Measurements from ENCODE around the gene TTC16.
A peak's percentile ranks its signal among the peaks of the same experiment; 100 is the strongest.
"Not testable (repeated sequence)": the region's sequence is repeated elsewhere in the genome, so short reads cannot be mapped to it uniquely, and the experiment has no call there.

The TTC16 gene

DNA sequence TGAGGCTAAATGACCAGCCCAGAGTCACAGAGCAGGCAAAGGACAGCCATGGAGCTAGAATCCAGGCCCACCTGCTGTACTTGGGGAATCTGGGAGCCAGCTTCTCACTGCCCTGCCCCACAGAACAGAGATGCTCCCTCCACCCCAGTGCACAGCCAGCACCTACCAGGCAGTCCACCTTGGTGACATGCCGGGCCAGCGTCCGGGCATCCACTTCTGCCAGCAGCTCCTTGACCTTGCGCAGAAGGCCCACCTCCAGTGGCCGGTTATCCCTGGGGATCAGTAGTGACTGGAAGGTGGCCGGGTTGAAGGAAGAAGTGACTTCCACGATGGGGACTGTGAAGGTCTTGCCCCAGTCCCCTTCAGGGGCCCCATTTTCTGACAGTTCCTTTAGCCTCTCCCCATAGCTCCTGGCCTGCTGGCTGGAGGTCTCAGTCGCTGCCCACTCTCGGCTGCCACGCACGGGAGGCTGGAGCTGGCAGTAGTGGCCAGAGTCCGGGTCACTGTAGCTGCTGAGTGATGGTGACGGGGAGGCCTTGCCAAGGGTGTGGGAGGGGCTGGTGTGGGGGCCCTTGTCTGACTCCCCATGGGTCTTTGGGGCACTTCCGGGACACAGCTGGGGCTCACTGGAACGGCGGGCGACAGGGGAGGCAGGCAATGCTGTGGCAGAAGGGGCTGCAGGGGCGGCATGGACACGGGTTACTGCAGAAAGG, 28.7 kb downstream of the TTC16 start:
- DNase-seq: no peak

DNA sequence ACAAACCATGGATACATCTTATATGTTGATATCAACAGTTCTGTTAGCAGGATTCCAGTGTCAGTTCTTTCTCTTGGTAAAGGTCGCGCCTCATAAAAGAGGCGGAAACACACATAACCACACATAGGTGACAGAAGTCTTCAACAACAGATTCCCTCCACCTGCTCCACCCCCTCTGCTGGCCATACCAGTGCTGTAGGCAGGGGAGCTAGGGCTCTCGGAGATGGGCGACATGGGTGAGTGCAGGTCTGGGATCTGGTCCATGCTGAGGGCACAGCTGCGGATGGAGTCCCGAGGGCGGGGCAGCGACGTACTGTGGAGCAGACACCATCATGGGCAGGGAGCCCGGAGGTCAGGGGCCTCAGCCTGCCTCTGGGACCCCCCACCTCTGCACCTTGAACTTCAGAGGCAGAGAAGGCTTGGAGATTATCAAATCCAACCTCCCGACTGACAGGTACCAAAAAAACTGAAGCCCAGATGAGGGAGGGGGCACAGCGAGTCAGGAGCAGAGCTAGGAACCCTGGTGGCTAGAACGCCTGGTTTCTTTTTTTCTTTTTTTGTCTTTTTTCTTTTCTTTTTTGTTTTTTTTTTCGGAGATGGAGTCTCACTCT, 31.2 kb downstream of the TTC16 start:
- DNase-seq: peak; percentile 36

DNA sequence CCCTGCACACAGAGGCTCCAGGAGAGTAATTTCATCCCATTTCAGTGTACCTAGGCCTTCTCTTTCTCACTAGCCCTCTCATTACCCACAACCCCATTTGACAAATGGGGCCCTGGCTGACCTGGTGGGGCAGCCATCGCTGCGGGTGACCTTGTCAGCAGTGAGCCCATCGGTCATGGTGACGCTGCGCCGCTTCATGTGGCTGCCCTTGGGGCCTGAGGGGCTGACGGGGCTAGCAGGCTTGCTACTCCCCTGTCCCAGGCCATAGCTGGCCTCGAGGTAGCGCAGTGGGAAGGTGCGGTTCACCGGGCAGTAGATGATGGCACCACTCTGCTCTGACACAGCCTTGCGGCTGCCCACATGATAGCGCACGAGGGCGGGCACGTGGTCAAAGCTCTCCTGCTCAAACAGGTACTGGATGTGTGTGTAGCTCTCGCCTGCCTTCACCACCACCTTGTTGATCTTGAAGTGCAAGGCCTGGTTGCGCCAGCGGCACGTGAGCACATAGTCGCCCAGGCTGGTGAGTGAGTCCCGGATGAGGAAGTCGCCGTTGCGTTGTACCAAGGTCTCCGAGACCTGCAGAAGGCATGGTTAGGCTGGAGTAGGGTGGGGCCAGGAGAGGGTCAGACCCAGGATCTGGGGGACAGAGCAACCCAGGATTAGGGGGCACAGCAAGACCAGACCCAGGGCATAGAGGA, 33.4 kb downstream of the TTC16 start:
- DNase-seq: no peak

DNA sequence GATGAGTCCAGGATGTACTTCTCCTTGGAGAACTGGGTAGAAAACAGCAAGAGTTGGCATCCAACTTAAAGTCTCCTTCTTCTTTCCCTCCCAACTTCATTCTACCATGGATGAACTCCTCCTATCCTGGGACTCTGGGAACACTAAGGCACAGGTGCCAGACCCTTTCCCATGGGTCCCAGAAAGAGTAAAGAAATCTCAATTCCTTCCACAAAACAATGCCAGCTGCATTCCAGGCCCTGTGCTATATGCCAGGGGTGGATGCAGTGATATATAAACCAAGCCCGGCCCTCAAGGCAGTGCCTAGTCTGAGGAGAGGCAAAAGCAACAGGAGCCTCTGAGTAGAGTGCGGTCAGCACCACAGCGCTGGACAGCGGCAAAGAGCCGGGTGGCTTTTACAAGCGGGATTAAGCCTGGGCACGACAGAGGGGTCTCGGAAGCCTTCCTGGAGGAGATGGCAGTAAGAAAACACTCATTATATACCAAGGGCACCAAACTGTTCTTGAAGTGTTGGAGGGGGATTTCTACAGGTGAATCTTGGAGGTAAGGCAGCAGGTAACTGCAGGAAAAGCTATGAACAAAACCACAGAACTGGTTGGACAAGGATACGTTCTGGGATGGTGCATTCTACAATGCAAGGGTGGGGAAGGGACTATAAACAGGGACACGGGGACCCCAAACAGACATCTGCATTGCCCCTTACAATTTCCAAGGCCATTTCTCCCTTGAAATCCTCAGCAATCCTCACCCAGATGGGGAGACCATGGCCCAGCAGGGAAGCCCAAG, 35.6 kb downstream of the TTC16 start:
- DNase-seq: no peak

DNA sequence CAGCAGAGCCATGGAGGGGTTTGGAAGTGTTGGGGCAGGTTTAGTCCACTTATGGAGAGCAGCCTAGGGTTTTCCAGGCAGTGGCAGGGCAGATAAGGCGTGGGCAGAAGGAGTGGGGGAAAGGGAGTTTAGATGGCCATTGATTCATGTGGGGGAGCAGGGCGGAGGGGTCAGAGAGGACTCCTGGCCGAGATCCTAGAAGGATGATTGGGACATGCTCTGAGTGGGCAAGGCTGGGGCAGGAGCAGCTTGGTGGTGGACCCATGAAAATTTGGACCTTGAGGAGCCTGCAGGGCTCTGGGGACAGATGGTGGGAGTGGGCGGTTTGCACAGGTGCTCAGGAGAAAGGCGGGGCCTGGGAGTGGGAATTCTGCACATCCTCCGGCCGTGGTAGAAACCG, 37.3 kb downstream of the TTC16 start:
- no peak for DNase-seq

DNA sequence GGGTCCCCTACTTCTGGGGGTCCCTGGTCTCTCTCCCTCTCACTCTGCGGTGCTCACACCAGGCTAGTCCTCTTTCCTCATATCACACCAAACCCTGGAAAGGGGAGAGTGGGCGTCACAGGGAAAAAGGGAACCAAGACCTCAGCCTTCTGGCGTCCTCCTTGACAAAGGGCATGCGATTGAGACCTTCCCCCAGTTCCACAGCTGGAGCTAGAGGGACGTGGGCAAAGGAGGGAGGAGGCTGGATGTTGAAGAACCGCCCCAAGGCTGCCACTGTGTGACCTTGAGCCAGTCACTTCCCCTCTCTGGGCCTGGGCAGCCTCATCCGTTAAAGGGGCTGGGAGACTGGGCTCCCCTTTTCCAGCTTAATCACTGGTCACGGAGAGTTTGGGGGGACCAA, 37.7 kb downstream of the TTC16 start:
- DNase-seq: no peak

DNA sequence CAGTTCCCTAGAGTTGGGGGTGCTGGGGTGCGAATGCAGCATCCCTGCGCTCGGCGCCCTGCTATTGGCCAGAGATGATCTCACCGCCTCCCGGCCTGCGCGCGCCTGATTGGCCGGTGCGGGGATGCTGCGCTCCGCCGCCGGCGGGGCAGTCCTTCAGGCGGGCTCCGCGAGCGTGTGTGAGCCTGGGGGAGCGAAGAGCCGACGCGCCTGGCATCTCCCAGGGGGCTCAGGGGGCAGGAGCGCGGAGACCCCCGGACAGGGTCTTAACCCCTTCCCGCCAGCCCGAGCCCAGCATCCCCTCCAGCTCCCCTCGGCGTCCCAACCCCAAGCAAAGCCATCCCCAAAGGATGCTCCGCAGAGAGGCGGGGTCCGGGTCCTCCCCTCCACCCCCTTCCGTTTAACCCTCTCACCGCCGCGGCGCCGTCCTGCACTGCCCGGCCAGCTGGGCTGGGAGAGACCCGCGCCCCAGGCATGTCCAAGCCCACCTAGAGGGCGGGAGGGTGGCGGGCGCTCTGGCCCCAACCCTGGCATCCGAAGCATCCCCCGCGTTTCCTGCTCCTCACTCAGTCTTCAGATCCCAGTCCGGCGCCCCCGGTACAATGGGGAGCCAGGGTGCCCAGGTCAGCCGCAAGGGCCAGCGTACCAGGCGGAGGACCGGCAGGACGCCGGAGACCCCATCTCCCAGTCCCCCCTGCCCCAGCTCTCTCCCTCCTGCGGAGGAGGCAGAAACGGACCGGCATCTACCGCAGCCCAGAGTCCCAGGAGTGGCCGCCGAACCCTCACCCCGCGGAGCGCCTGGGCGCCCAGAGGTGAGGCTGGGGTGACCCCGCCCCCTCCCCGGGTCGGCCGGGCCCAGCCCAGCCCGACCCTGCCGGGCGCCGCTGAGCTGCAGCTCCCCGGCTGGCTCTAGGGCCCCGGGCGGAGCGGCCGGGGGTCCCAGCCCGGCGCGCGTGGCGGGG, 38.5 kb downstream of the TTC16 start:
- no peak for DNase-seq

DNA sequence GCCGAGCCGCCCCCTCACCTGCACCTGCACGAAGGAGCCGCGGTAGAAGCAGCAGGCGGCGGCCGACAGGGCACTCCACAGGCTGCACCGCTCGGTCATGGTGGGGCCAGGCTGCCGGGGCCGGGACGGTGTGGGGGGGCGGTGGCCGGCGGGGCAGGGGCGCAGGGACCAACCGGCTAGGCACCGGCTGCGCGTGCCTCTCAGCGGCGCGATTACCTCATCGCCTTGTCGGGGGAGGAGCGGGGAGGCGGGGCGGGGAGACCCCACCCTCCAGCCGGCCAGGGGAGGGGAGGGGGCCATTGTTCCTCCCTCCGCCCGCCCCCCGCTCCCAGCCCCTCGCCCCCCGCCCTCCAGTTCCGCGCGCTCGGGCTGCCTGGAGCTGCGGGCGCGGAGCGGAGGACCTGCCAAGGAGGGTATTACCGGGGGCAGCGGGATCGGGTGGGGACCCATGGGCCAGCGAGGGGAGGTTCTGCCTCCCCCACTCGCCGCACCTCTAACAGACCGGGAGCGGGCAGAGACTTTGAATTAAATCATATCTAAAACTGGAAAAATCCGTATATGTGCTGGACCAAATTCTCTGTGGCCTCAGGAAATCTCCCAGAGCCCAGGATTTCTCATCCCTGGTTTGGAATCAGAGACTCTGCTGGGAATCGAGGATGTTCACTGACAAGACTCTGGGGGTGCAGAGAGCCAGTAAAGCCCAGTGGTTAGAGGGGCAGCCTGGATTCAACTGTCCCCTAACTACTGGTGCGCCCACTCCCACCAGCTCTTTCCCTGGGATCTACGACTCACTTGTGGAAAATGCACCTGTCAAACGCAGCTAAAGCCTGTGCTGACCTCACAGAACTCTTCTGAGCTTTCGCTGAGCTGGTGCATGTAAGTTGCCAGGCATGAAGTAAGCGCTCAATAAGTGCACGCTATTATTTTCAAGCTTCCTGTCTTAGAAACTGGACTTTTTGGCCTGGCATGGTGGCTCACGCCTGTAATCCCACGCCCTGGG, 39.5 kb downstream of the TTC16 start:
- no peak for DNase-seq

DNA sequence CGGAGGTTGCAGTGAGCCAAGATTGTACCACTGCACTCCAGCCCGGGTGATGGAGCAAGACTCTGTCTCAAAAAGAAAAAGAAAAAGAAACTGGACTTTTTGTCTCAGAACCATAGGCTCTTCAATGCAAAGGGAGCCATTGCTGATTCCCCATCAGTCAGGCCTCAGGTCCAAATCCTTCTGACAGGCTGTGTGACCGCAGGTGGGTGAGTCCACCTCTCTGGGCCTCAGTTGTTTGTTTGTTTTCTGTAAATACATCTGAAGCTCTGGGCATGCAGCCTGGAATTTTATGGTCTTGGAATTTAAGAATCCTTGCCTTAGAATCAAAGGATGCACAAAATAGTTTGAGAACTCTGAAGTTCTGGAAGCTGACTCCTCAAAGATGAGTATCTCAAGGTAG, 40.4 kb downstream of the TTC16 start:
- DNase-seq: no peak

DNA sequence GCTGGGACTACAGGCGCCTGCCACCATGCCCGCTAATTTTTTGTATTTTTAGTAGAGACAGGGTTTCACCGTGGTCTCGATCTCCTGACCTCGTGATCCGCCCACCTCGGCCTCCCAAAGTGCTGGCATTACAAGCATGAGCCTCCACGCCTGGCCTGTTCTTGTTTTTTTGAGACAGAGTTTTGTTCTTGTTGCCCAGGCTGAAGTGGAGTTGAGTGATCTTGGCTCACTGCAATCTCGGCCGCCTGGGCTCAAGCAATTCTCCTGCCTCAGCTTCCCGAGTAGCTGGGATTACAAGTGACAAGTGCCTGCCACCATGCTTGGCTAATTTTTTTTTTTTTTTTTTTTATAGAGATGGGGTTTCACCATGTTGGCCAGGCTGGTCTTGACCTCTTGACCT, 40.9 kb downstream of the TTC16 start:
- not testable (repeated sequence) for DNase-seq

DNA sequence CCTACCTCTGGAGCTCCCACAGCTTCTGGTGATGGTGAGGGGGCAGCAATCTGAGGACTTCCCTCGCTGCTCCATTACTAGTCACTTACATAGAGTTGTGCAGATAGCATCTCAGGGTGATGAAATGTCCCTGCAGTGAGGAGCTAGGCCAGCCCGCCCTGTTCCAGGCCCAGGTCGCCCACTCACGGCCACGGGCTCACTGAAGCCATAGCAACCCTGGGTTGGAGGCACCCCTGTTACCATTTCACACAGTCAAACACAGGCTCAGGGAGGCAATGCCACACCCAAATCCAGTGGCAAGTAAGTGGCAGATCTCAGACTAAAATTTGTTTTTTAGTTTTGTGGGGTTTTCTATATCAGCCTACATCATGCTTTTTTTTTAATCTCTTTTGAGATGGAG, 43.0 kb downstream of the TTC16 start:
- no peak for DNase-seq

DNA sequence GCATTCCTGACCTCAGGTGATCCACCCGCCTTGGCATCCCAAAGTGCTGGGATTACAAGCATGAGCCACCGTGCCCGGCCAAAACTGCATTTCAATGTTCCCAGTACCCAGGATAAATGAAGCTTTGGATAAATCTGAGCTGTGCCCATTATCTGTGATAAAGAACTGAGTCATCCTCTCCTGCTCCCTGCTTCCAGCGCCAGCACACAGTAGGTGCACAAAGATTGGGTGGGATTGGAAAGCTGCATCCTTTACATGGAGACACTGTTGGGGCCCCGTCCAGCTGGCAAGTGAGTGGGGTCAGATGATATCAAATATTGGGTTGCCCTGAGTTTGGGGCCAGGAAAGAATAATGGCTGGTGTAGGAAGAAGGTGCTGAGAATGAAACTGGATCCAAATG, 45.2 kb downstream of the TTC16 start:
- no peak for DNase-seq

DNA sequence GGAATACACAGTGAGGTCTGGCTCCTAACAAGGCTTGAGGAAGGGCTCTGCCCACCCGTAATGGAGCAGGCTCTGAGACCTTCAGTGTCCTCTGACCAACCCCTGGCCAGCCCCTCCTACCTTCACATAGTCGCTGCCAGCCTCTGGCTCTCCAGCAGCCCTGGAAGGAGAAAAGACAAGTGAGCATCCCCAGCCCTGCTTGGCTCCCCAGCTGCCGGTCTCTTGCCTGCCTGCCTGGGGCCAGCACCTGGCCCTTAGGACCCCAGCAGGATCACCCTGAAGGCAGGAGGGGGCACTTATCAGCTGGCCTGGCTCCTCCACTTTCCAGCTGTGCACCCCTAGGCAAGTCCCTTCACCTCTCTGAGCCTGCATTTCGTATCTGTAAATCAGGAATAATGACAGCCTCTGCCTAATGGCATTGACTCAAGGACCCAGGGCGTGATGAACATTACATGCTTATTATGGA, 45.6 kb downstream of the TTC16 start:
- DNase-seq: no peak

DNA sequence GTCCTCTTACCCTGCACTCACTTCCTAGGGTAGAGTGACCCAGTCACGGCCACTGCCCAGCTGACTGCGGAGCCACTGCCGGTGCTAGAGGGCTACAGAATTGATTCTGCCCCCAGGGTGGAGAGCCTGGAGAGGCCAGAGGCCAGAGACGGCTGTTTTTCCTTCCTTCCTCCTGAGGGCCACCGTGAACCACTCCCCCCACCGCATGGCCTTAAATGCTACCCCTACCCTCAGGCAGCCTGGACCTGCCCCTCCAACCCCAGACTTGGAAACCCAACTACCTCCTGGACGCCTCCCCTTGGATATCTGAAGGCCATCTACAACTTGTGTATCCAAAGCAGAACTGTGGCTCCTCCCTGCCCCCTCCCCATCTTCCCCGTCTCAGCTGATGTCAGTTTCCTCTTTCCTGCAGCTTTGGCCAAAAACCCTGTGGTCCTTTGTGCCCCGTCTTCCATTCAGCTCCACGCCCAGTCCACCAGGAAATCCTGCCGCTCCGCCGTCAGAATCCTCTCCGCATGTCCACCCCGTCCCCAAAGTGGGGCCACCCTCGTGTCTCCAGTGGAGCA, 46.3 kb downstream of the TTC16 start:
- no peak for DNase-seq

DNA sequence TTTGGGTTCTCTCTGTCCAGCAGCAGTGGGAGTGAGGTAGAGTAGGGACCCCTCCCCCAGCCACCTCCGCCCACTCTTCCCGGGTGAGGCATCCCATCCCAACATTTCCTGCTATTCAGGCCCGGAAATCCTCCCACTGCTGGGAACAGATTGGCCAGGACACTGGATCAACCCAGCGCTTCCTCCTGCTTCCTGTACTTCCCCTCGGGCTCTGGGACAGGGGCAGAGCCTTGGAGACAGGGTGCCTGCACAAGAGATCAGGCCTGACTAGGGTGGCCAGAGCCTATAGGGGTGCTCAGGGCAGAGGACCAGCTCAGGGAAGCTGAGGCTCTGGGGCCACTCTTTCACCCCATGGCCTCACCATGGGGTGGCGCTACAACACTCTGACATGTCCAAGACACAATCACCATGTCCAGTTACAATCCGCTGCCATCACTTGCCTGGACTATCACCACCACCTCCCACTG, 48.1 kb downstream of the TTC16 start:
- peak; percentile 21 for DNase-seq

DNA sequence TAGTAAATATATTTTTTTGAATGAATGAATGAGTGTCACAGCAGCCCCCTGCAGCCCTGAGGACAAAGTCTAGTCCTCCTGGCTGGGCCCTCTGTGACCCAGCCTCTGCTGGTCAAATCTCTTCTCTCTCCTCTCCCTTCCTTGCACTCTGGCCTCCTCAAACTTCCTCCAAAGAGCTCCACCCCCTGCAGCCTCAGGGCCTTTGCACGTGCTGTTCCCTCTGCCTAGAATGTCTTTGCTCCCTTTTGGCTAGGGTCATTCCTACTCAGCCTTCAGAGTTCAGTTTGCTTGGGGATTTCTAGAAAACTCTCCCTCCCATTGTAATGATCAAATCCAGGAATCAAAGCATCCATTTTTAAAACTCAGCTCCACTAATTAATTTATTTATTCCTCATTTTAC, 49.5 kb downstream of the TTC16 start:
- no peak for DNase-seq

DNA sequence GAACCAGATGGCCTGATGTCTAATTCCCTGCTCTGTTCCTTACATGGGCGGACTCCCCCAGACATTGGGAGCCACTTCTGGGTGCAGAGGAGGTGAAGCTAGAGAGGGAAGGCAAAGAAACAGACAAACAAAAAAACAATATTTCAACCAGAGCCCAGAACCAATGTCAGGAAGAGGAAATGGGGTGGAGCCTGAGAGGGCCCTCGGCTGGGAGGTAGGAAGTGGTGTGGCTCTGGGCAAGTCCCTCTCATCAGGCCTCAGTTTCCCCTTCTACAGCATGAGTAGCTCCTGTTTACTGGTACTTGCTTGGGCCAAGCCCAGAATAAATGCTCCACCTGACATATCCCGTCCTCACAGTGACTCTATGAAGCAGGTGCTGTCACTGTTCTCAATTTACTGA, 51.5 kb downstream of the TTC16 start:
- DNase-seq: no peak

DNA sequence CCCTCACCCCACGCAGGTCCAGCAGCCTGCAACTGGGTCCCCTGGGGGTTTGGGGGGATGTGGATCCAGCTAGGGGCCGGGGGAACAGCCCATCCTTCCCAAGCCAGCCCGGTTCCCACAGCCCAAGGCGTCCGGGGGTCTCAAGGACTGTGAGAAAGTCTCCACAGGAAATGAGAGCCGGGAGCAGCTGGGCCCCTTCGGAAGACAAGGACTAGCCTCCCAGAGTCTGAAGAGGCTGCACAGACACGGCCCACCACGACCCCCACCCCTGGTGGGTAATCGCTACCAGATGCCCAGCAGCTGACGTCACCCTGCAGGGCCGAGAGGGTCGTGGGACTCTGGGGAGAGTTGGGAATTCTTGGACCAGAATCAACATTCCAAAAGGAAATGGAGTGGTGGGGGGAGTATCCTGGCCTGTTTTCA, 52.0 kb downstream of the TTC16 start:
- DNase-seq: no peak

DNA sequence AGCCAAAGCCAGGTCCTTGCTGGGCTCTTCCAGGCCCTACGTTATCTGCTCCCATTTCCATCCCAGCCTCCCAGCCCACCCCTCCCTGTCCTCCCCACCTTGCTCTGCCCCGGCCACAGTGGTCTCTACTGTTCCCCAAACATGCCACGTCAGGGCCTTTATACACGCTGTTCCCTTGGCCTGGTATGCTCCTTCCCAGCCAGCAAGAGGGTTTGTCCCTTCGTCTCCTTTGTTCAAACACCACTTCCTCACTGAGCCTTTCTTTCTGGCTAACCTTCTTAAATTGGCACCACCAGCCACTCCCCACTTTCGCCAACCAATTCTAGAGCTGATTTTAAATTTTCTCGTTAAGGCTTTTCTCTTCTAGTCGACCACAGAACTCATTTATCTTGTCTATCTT, 52.8 kb downstream of the TTC16 start:
- DNase-seq: no peak

DNA sequence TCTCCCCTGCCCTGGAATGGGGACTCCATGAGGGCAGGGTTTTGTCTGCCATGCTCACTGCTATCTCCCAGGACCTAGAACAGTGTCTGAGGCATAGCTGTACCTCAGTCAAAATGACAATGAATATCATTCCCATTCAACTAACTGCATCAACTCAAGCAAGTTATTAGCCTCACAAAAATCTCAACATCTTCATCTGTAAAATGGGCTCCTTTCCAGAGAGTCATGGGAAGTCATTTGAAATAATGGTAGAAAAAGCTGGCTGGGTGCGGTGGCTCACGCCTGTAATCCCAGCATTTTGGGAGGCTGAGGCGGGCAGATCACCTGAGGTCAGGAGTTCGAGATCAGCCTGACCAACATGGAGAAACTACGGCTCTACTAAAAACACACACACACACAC, 53.2 kb downstream of the TTC16 start:
- DNase-seq: no peak
